Large intestine (tissue), 3 donors: ENCODE results near the gene WDR20. TPM values are rescaled to one million over a fixed set of nuclear protein-coding genes. Genes with fewer than 3 reads are reported as not detected.
"Not testable (repeated sequence)": the region's sequence is repeated elsewhere in the genome, so short reads cannot be mapped to it uniquely, and the experiment has no call there.

Source experiments
- DNase-seq, 2 donors: peaks; one replicate each; pipeline versions ENCODE4 v3.0.0 to v3.0.0-alpha.2; 2013
- H3K27ac ChIP-seq: one replicate; pipeline ENCODE4 v1.5.1; 2013; ENCODE audit warnings: low read length
- H3K27me3 ChIP-seq: 2 replicates; pipeline ENCODE4 v1.6.1; 2013; ENCODE audit warnings: low read length; ENCODE audit not compliant: control insufficient read depth, insufficient read depth
- H3K36me3 ChIP-seq: 2 replicates; pipeline ENCODE4 v1.6.1; 2013; ENCODE audit warnings: low read length; ENCODE audit not compliant: control insufficient read depth, insufficient read depth
- H3K4me1 ChIP-seq: one replicate; pipeline ENCODE4 v1.6.1; 2013; ENCODE audit warnings: low read length; ENCODE audit not compliant: control insufficient read depth, insufficient read depth
- H3K4me3 ChIP-seq: one replicate; pipeline ENCODE4 v1.5.1; 2013; ENCODE audit warnings: low read length
- H3K9me3 ChIP-seq: one replicate; pipeline ENCODE4 v1.6.1; 2013; ENCODE audit warnings: mild to moderate bottlenecking, low read depth, low read length, moderate library complexity; ENCODE audit not compliant: control insufficient read depth
- WGBS: methylation state at CpG from one replicate; pipeline ENCODE4 v1.1.5; 2013; ENCODE audit warnings: low lambda C conversion rate; ENCODE audit not compliant: insufficient coverage; 5-methylcytosine and 5-hydroxymethylcytosine counted together
- polyA plus RNA-seq: library from polyadenylated mRNA; unstranded; fragments of 120-200 nt; gene quantifications from one replicate; pipeline ENCODE4 v1.2.1, GENCODE V29; 2013

WDR20 gene
- polyA plus RNA-seq, 1 donor, result 27.1 TPM

GRCh38 chr14:102233081-102233480 lies 93.4 kb downstream of the WDR20 start:
- Histone ChIP-seq H3K4me3 (no peak overlapping the region), H3K27me3 (no peaks in the 10 kb centered on the region), H3K4me1 (no peaks in the 10 kb centered on the region), H3K27ac (no peak overlapping the region), H3K9me3 (no peaks in the 10 kb centered on the region), H3K36me3 (peaks cover 31% of the 10 kb centered on the region)
- no CpG with 5 or more reads among the region's 6 CpGs for WGBS
- no peak for DNase-seq

DNA sequence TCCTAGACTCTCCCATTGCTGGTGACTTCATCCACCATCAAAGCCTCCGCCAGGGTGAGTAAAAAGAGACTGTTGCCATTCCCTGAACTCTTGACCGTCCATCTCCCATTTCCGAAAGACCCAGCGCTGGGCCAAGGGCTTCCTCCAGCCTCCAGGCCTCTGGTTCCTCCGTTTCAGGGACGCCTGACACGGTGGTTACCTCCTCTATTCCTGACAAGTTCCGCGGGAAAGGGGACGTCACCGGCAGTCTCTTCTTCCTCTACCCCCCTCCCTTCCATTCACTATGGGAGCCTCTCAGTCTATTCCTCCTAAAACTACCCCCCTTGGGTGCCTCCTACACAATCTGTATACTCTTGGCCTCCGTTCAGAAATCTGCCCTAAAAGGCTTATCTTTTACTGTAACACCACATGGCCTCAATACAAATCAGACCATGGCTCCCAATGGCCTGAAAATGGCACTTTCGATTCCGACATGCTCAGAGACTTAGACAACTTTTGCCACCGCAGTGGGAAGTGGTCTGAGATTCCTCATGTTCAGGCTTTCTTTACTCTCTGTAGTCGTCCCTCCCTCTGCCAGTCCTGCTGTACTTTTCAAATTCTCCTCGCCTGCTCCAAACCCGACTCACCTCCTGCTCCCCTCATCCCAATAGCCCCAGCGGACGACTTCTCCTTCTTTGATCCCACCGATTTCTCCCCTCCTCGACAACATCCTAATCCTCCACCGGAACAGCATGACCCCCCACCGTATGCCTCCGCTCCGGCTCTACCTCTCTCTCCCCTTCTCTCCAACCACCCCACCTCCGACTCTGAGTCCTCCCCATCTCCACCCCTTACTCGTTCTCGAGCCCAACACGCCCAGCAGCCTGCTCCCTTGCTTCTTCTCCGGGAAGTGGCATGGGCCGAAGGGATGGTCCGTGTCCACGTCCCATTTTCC lies 94.9 kb downstream of the WDR20 start:
- Histone ChIP-seq H3K27ac (no peak overlapping the region), H3K4me1 (no peaks in the 10 kb centered on the region), H3K36me3 (peaks cover 26% of the 10 kb centered on the region), H3K9me3 (no peaks in the 10 kb centered on the region), H3K27me3 (no peaks in the 10 kb centered on the region), H3K4me3 (no peak overlapping the region)
- DNase-seq, result no peak
- WGBS, result 88% methylated on average over 13 of the region's 34 CpGs

- no peak overlapping the region for H3K4me3 ChIP-seq
- DNase-seq, result peak; percentile 72
- no peak overlapping the region for H3K27ac ChIP-seq
- no peaks in the 10 kb centered on the region for H3K27me3 ChIP-seq
- H3K4me1 ChIP-seq, result no peaks in the 10 kb centered on the region
- peaks cover 24% of the 10 kb centered on the region for H3K36me3 ChIP-seq
- WGBS, result no CpG with 5 or more reads among the region's 19 CpGs
- no peaks in the 10 kb centered on the region for H3K9me3 ChIP-seq
These were observed 95.7 kb downstream of the WDR20 start for GRCh38 chr14:102235275-102235897.

DNA sequence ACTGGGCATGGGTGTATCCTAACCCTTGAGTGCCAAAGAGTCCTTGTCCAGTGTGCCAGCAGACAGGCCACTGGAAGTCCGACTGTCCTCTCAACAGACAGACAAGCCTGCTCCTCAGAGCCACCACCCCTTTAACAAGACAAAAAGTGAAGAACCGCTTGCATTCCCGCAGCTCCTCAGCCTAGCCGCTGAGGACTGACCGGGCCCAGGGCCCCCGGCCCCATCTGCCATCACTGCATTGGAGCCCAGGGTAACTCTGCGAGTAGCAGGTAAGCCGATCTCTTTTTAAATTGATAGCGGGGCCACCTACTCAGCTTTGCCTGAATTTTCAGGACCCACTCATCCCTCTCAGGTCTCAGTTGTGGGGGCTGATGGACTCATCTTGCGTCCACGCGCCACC lies 96.3 kb downstream of the WDR20 start:
- Histone ChIP-seq H3K27me3 (no peaks in the 10 kb centered on the region), H3K27ac (no peak overlapping the region), H3K9me3 (no peaks in the 10 kb centered on the region), H3K36me3 (peaks cover 18% of the 10 kb centered on the region), H3K4me1 (no peaks in the 10 kb centered on the region), H3K4me3 (no peak overlapping the region)
- WGBS, result no CpG with 5 or more reads among the region's 12 CpGs
- no peak for DNase-seq

GRCh38 chr14:102238131-102238530 lies 98.4 kb downstream of the WDR20 start:
- WGBS, result no CpG with 5 or more reads among the region's 4 CpGs
- H3K4me1 ChIP-seq, result no peaks in the 10 kb centered on the region
- H3K27ac ChIP-seq, result no peak overlapping the region
- DNase-seq, result no peak
- no peak overlapping the region for H3K4me3 ChIP-seq
- no peaks in the 10 kb centered on the region for H3K9me3 ChIP-seq
- no peaks in the 10 kb centered on the region for H3K27me3 ChIP-seq
- H3K36me3 ChIP-seq, result peaks cover 6% of the 10 kb centered on the region

GRCh38 chr14:102238766-102239165 lies 99.1 kb downstream of the WDR20 start:
- Histone ChIP-seq H3K4me1 (no peaks in the 10 kb centered on the region), H3K36me3 (no peaks in the 10 kb centered on the region), H3K27ac (no peak overlapping the region), H3K9me3 (no peaks in the 10 kb centered on the region), H3K27me3 (no peaks in the 10 kb centered on the region), H3K4me3 (no peak overlapping the region)
- no peak for DNase-seq
- WGBS, result 100% methylated on average over 1 of the region's 3 CpGs

- H3K9me3 ChIP-seq, result no peaks in the 10 kb centered on the region
- H3K27me3 ChIP-seq, result no peaks in the 10 kb centered on the region
- no peak for DNase-seq
- no peak overlapping the region for H3K4me3 ChIP-seq
- H3K36me3 ChIP-seq, result no peaks in the 10 kb centered on the region
- H3K27ac ChIP-seq, result no peak overlapping the region
- no peaks in the 10 kb centered on the region for H3K4me1 ChIP-seq
- WGBS, result no CpG with 5 or more reads among the region's 4 CpGs
These were observed 99.5 kb downstream of the WDR20 start for GRCh38 chr14:102239231-102239630.

DNA sequence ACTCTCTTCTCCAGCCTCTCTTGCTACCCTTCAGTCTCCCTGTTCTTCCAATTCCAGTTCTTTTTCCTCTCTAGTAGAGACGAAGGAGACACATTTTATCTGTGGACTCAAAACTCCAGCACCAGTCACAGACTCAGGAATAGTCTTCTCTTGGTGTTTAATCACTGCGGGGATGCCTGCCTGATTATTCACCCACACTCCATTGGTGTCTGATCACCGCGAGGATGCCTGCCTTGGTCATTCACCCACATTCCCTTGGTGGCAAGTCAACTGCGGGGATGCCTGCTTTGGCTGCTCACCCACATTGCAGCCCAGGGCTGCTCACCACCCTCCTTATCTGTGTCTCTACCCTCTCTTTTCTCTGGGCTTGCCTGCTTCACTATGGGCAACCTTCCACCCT lies 100.8 kb downstream of the WDR20 start:
- H3K27ac ChIP-seq, H3K27me3 ChIP-seq, DNase-seq, H3K36me3 ChIP-seq, H3K4me1 ChIP-seq, H3K4me3 ChIP-seq, H3K9me3 ChIP-seq: not testable (repeated sequence)
- no CpG with 5 or more reads among the region's 5 CpGs for WGBS

DNA sequence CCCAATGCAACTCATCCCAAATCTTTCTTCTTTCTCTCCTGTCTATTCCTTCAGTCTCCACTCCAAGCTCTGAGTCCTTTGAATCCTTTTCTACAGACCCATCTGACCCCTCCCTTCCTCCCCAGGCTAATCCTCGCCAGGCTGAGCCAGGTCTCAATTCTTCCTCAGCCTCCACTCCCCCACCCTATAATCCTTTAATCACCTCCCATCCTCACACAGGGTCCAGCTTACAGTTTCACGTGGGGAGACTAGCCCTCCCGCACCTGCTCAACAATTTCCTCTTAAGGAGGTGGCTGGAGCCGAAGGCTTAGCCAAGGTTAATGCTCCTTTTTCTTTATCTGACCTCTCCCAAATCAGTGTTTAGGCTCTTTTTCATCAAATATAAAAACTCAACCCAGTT lies 101.5 kb downstream of the WDR20 start:
- Histone ChIP-seq H3K27me3 (no peaks in the 10 kb centered on the region), H3K4me3 (no peak overlapping the region), H3K36me3 (no peaks in the 10 kb centered on the region), H3K27ac (no peak overlapping the region), H3K9me3 (no peaks in the 10 kb centered on the region), H3K4me1 (no peaks in the 10 kb centered on the region)
- 80% methylated on average over 2 of the region's 4 CpGs for WGBS
- no peak for DNase-seq

DNA sequence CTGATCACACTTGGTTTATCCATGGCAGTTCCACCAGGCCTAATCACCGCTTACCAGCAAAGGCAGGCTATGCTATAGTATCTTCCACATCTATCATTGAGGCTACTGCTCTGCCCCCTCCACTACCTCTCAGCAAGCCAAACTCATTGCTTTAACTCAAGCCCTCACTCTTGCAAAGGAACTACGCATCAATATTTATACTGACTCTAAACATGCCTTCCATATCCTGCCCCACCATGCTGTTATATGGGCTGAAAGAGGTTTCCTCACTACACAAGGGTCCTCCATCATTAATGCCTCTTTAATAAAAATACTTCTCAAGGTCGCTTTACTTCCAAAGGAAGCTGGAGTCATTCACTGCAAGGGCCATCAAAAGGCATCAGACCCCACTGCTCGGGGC lies 104.1 kb downstream of the WDR20 start:
- H3K27me3 ChIP-seq, H3K27ac ChIP-seq, H3K4me1 ChIP-seq, H3K36me3 ChIP-seq, H3K4me3 ChIP-seq, DNase-seq, H3K9me3 ChIP-seq: not testable (repeated sequence)
- 100% methylated on average over 1 of the region's 4 CpGs for WGBS
